DND-41 (cell line): ENCODE measurements around the gene IRAG1.

Experiments
- CTCF ChIP-seq: IDR thresholded peaks from 2 replicates; pipeline ENCODE4 v1.5.1; 2012; ENCODE audit warnings: borderline replicate concordance, low read length, moderate library complexity, mild to moderate bottlenecking; ENCODE audit not compliant: poor library complexity, severe bottlenecking; ENCODE audit errors: extremely low read depth
- EZH2 ChIP-seq: IDR thresholded peaks from 3 replicates; pipeline ENCODE4 v1.6.1; 2012; ENCODE audit warnings: borderline replicate concordance, low read depth, mild to moderate bottlenecking, moderate library complexity, low read length, inconsistent platforms; ENCODE audit not compliant: severe bottlenecking

- TF ChIP-seq EZH2 (no peak), CTCF (no peak)
Measured at GRCh38 chr11:10673501-10674062, 20.0 kb downstream of the IRAG1 start.
